Mucosa of descending colon (tissue), 3 donors: ENCODE results near the gene BAIAP2. TPM values are rescaled to one million over a fixed set of nuclear protein-coding genes. Genes with fewer than 3 reads are reported as not detected.

Experiments
- ATAC-seq: fragments of 200-7000 bp; cut with Tn5 transposase; one replicate; pipeline ENCODE4 v1.9.1; 2020; ENCODE audit warnings: mild to moderate bottlenecking, moderate library complexity
- DNase-seq, 3 donors: peaks; one replicate each; pipeline ENCODE4 v3.0.0-alpha.2; 2020
- H3K36me3 ChIP-seq: fragments of 200-600 bp; one replicate; pipeline ENCODE4 v1.8.0; 2021; ENCODE audit warnings: low read depth, mild to moderate bottlenecking
- H3K4me1 ChIP-seq: fragments of 200-600 bp; one replicate; pipeline ENCODE4 v1.8.0; 2021; ENCODE audit warnings: low read depth, mild to moderate bottlenecking
- H3K4me3 ChIP-seq: fragments of 200-600 bp; one replicate; pipeline ENCODE4 v1.8.0; 2021; ENCODE audit warnings: mild to moderate bottlenecking
- H3K9me3 ChIP-seq: fragments of 200-600 bp; one replicate; pipeline ENCODE4 v1.8.0; 2021; ENCODE audit warnings: mild to moderate bottlenecking
- intact Hi-C, 2 donors: fragments of 100-400 bp; cut with DNase I in 1 of 2; cut with micrococcal nuclease in 1 of 2; formaldehyde crosslinking; loops; one replicate each; pipeline versions ENCODE4 v1.11.0 to v1.11.1; 2022; cut with DNase I, micrococcal nuclease
- total RNA-seq, 3 donors: library from RNA; stranded (reverse); fragmentation: NEBNext Ultra II Directional in 2 of 3; extraction: Animal tissue kit (Norgen Biotek cat#: 25700) in 2 of 3; gene quantifications; one replicate each; pipeline versions ENCODE4 v1.2.1 to v1.2.4, GENCODE V29; 2021 to 2023
- TF ChIP-seq, protein P1 (sequence below): fragments of 200-600 bp; IDR thresholded peaks from one replicate; pipeline ENCODE4 v1.8.0; 2022; ENCODE audit warnings: antibody characterized with exemption, mild to moderate bottlenecking
- donor health status: DM: no; HTN: no; CAD: no; lungs with moderate emphysema.
- donor health status: DM: no; HTN: no; CAD: no.
- donor health status: DM: no; HTN: yes; CAD: no.

The BAIAP2 gene
- total RNA-seq, 3 donors from 2014 or later, result 11.6 to 76.7 (median 19.4) TPM

DNA sequence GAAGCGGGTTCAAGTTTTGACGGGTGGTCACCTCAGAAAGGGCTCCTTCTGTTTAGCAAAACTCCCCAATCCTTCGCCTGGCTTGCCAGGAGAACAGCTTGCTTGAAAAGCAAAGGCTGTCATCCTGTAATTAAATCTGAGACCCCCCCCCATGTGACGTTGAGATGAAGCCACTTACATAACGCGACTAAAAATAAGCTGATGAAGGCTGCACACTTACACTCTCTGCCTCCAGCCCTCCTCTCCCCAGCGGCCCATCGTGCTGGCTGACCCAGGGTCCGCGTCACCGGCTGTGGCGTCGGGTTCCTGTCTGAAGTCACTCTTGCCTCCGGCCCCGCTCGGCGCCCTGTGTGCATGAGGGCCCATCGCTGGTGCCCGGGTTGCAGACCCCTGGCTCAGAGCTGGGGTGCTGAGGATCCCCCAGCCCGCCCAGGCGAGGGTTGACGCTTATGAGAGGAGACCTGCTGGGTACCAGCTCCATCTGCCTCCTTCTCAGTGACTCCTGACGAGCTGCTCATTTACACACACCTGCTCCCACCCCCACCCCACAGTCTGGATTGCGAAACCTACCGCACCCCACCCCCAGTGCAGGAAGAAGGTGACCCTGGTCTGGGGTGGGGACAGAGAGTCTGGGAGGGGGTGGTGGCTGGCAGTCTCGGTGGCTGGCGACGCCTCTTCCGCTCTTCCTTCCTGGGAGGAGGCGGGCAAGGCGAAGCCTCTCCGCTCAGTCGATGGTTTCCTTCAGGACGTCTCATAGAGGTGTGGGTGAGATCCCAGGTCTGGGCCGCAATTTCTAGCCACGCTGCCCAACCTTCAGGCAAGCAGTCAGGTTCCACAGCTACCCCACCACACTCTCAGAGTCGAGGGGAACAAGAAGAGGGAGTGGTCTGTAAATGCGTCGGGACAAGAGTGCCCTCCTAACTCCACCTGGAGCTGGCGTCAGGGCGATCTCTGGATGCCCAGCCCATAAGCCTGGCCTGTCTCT lies 3.1 kb upstream of the BAIAP2 start:
- TF ChIP-seq, protein P1, sequence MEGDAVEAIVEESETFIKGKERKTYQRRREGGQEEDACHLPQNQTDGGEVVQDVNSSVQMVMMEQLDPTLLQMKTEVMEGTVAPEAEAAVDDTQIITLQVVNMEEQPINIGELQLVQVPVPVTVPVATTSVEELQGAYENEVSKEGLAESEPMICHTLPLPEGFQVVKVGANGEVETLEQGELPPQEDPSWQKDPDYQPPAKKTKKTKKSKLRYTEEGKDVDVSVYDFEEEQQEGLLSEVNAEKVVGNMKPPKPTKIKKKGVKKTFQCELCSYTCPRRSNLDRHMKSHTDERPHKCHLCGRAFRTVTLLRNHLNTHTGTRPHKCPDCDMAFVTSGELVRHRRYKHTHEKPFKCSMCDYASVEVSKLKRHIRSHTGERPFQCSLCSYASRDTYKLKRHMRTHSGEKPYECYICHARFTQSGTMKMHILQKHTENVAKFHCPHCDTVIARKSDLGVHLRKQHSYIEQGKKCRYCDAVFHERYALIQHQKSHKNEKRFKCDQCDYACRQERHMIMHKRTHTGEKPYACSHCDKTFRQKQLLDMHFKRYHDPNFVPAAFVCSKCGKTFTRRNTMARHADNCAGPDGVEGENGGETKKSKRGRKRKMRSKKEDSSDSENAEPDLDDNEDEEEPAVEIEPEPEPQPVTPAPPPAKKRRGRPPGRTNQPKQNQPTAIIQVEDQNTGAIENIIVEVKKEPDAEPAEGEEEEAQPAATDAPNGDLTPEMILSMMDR, result no peak
- peaks cover 7% of the 10 kb centered on the region for H3K4me1 ChIP-seq
- intact Hi-C loops, result no loop called here
- ATAC-seq (no peak), DNase-seq (peak in 1 of 3 donors; percentile 59)
- H3K9me3 ChIP-seq, result no peaks in the 10 kb centered on the region
- H3K36me3 ChIP-seq, result no peaks in the 10 kb centered on the region
- H3K4me3 ChIP-seq, result no peak overlapping the region

DNA sequence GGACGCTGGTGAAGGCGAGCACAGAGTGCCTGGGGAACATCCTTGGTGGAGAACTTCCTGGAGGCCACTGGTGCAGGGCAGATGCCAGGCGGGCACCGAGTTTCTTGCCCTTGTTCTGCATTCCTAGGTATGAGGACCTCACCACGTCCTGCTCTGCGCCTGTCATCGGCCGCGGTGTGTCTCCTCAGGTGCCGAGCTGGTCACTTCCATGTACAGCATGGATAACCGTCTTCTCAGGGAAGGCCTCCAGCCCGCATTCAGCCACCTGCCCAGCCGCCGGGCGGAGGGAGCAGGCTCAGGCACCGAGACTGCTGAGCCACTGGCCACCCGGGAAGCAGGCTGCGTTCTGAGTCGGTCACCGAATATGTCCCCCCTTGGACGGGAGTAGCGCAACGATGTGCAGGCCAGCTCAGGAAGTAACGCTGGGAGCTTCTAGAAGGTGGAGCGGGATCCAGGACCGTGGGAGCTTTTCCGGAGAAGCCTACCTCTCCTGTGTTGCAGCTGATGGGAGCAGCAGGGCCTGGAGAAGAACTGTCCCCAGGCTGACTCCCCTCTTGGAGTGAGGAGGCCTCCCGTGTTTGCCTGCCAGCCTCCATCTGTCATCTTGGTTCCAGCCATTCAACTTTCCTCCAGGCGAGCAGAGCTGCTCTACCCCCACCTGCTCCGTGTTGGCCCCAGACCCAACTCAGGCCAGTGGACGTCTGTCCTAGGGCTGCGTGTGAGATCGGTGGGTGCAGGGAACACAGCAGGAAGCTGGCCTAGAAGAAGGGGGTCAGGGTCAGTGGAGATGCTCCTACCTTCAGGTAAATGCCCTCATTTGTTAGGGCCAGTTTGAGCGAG lies 2.1 kb upstream of the BAIAP2 start:
- H3K4me1 ChIP-seq, result peaks cover 14% of the 10 kb centered on the region
- H3K9me3 ChIP-seq, result no peaks in the 10 kb centered on the region
- H3K36me3 ChIP-seq, result no peaks in the 10 kb centered on the region
- DNase-seq, result peak in 1 of 3 donors; percentile 50
- intact Hi-C loops, result no loop called here
- TF ChIP-seq, protein P1, result no peak
- H3K4me3 ChIP-seq, result no peak overlapping the region
- ATAC-seq, result no peak

DNA sequence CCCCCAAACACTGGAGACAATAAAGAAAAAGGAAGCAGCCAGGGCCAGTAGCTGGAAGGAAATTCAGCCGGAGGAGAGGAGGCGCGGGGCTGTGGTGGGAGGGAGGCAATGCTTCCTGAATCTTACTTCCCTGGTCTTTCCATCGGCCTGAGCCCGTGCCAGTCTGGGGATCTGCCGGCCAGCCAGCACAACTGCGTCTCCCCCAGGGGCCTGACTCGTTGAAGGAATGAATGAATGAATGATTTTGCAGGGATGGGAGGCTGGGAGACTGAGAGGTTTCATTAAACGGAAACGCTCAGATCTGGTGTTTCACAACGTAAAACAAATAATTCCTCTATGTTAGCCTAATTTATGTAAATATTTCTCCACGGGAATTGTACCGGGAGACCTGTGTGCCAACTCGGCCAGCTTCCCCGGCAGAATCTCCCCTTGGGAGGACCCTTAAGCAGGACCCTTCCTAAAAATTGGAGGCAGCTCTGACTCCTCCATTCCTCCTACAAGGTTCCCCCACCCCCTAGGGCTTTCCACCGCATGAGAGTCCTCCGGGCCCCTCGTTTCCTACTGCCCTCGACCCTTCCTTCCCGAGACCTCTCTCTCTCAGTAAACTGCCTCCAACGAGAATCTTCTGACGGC lies 1.3 kb upstream of the BAIAP2 start:
- Histone ChIP-seq H3K36me3 (no peaks in the 10 kb centered on the region), H3K9me3 (no peaks in the 10 kb centered on the region), H3K4me3 (no peak overlapping the region), H3K4me1 (peaks cover 14% of the 10 kb centered on the region)
- intact Hi-C loops, result no loop called here
- ATAC-seq, result no peak
- TF ChIP-seq, protein P1, result no peak
- peak in 1 of 3 donors; percentile 60 for DNase-seq

DNA sequence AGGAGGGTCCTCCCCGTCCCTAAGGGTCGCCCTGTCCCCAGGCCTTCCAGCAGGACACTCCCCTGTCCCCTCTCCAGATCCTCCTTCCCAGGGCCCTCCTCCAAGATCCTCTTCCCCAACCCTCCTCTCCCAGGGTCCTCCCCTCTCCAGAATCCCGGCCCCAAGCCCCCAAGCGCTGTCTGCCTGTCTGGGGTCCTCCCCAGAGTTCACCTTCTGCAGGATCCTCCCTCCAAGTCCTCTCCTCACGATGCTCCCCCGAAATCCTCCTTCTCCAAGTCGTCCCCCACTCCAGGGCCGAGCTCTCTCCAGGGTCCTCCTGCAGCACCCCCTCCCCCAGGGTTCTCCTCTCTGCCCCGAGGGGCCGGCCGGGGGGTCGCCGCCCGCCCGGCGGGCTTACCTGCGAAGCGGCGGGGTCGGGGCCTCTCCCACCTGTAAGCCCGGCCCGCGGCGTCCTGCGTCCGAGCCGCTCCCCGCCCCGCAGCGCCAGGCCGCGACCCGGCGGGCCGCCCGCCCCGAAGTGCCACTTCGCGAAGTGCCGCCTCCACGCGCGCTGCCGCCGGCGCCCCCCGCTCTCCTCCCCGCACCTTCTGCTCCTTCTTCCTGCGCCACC lies 678 bp upstream of the BAIAP2 start:
- intact Hi-C loops, result no loop called here
- TF ChIP-seq, protein P1, result no peak
- H3K9me3 ChIP-seq, result no peaks in the 10 kb centered on the region
- H3K4me3 ChIP-seq, result peak overlapping the region; percentile 25
- ATAC-seq (peak; percentile 48), DNase-seq (no peak)
- no peaks in the 10 kb centered on the region for H3K36me3 ChIP-seq
- peaks cover 14% of the 10 kb centered on the region for H3K4me1 ChIP-seq
